ENCODE data around the gene BAIAP2.

DNA sequence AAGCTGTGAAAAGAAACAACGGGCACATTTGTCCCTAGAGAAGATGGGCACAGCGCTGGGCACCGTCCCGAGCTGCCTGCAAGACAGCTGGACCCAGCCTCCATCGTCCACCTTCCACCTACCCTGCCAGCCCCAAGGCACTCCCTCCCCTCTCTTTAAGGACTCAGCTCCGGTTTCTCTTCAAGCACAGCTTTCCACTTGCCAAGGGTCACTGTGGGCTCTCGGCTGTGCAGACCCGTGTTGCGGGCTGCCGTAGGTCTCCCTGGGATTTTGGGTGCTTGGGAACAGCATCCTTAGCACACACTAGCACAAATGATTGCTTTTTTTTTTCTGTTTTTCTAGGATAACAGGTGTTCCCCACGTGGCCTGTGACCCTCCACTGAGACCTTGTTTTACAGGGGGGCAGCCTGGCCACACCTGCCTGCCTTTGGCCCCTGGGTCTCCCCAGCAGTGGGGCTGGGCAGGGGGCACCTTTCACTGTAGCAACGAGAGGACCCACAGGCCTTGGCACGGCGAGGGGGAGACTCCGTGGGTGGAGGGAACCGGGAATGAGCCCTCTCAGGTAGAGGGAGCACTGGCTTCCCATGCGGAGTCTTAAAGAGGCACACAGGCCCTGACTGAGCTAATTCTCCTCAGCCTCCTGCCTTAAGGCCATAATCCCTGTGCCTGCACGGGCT lies 41.9 kb upstream of the BAIAP2 start:
- TF ChIP-seq CTCF (conservative IDR thresholded peaks at IDR 0.05; ENCODE audit: low read length) (no peak), EZH2phosphoT487 (IDR thresholded peaks at IDR 0.05; ENCODE audit: borderline replicate concordance) (no peak)

All from Loucy (cell line).